Calu3 (cell line): ENCODE measurements around the gene FCN1. TPM values are rescaled to one million over a fixed set of nuclear protein-coding genes. Genes with fewer than 3 reads are reported as not detected.

ENCODE experiments used
- BruUV-seq: library from RNA; stranded (reverse); fragments of 400-500 nt; replicated peaks from 2 replicates; lab custom pipeline; 2021; lab: Mats Ljungman, UMichigan
- CTCF ChIA-PET: fragments of 300-600 bp; sonication (Branson Sonifier 250); formaldehyde crosslinking; loops from one replicate; lab custom pipeline; 2022; ENCODE audit warnings: antibody characterized with exemption; lab: Charles Lee
- DNase-seq: peaks from one replicate; pipeline ENCODE4 v3.0.0; 2022
- H3K27ac Mint-ChIP-seq: one replicate; pipeline ENCODE4 v1.8.0; 2022; ENCODE audit warnings: mixed read lengths; ENCODE audit not compliant: unreplicated experiment
- H3K27me3 Mint-ChIP-seq: one replicate; pipeline ENCODE4 v1.8.0; 2022; ENCODE audit warnings: mixed read lengths; ENCODE audit not compliant: unreplicated experiment
- H3K36me3 Mint-ChIP-seq: one replicate; pipeline ENCODE4 v1.8.0; 2022; ENCODE audit warnings: mild to moderate bottlenecking, moderate library complexity, mixed read lengths; ENCODE audit not compliant: insufficient read depth, unreplicated experiment
- H3K4me1 Mint-ChIP-seq: one replicate; pipeline ENCODE4 v1.8.0; 2022; ENCODE audit warnings: mild to moderate bottlenecking, low read depth, mixed read lengths; ENCODE audit not compliant: unreplicated experiment
- H3K4me3 Mint-ChIP-seq: one replicate; pipeline ENCODE4 v1.8.0; 2022; ENCODE audit warnings: mild to moderate bottlenecking, low read depth, moderate library complexity, mixed read lengths; ENCODE audit not compliant: unreplicated experiment
- H3K9me3 Mint-ChIP-seq: one replicate; pipeline ENCODE4 v1.8.0; 2022; ENCODE audit warnings: low read depth, mixed read lengths; ENCODE audit not compliant: unreplicated experiment
- intact Hi-C: fragments of 100-400 bp; cut with micrococcal nuclease; formaldehyde crosslinking; loops from one replicate; pipeline ENCODE4 v1.10.0; 2022; ENCODE audit not compliant: unreplicated experiment
- total RNA-seq: library from RNA; stranded (reverse); gene quantifications from 2 replicates; pipeline ENCODE4 v1.2.3, GENCODE V29; 2022
- TF ChIP-seq, protein P1 (sequence below): fragments of 200-600 bp; IDR thresholded peaks from one replicate; pipeline ENCODE4 v1.8.0; 2022; ENCODE audit warnings: antibody characterized with exemption; ENCODE audit not compliant: unreplicated experiment

Gene FCN1
- total RNA-seq, 1 experiment from 2014 or later, result not detected

GRCh38 chr9:134913041-134913712 is 4.5 kb downstream of the FCN1 start:
- Mint-ChIP-seq H3K4me3 (no peak overlapping the region), H3K27ac (no peak overlapping the region), H3K4me1 (no peaks in the 10 kb centered on the region), H3K36me3 (no peaks in the 10 kb centered on the region), H3K27me3 (no peaks in the 10 kb centered on the region), H3K9me3 (peaks cover 2% of the 10 kb centered on the region)
- no peak for DNase-seq
- TF ChIP-seq, protein P1, sequence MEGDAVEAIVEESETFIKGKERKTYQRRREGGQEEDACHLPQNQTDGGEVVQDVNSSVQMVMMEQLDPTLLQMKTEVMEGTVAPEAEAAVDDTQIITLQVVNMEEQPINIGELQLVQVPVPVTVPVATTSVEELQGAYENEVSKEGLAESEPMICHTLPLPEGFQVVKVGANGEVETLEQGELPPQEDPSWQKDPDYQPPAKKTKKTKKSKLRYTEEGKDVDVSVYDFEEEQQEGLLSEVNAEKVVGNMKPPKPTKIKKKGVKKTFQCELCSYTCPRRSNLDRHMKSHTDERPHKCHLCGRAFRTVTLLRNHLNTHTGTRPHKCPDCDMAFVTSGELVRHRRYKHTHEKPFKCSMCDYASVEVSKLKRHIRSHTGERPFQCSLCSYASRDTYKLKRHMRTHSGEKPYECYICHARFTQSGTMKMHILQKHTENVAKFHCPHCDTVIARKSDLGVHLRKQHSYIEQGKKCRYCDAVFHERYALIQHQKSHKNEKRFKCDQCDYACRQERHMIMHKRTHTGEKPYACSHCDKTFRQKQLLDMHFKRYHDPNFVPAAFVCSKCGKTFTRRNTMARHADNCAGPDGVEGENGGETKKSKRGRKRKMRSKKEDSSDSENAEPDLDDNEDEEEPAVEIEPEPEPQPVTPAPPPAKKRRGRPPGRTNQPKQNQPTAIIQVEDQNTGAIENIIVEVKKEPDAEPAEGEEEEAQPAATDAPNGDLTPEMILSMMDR, result no peak
- CTCF ChIA-PET, result no interaction called here
- BruUV-seq, result no TSS peak
- intact Hi-C loops, result no loop called here

GRCh38 chr9:134912126-134912840 is 5.4 kb downstream of the FCN1 start:
- TF ChIP-seq, protein P1, result no peak
- Mint-ChIP-seq H3K9me3 (peaks cover 2% of the 10 kb centered on the region), H3K27me3 (no peaks in the 10 kb centered on the region), H3K4me3 (no peak overlapping the region), H3K27ac (no peak overlapping the region), H3K4me1 (no peaks in the 10 kb centered on the region), H3K36me3 (no peaks in the 10 kb centered on the region)
- BruUV-seq, result no TSS peak
- intact Hi-C loops, result no loop called here
- DNase-seq, result no peak
- CTCF ChIA-PET, result no interaction called here

GRCh38 chr9:134909511-134910481 is 7.9 kb downstream of the FCN1 start:
- TF ChIP-seq, protein P1, result no peak
- intact Hi-C loops, result no loop called here
- Mint-ChIP-seq H3K4me1 (no peaks in the 10 kb centered on the region), H3K4me3 (no peak overlapping the region), H3K9me3 (peaks cover 2% of the 10 kb centered on the region), H3K36me3 (no peaks in the 10 kb centered on the region), H3K27ac (no peak overlapping the region), H3K27me3 (no peaks in the 10 kb centered on the region)
- DNase-seq, result no peak
- CTCF ChIA-PET, result no interaction called here
- BruUV-seq, result no TSS peak

DNA sequence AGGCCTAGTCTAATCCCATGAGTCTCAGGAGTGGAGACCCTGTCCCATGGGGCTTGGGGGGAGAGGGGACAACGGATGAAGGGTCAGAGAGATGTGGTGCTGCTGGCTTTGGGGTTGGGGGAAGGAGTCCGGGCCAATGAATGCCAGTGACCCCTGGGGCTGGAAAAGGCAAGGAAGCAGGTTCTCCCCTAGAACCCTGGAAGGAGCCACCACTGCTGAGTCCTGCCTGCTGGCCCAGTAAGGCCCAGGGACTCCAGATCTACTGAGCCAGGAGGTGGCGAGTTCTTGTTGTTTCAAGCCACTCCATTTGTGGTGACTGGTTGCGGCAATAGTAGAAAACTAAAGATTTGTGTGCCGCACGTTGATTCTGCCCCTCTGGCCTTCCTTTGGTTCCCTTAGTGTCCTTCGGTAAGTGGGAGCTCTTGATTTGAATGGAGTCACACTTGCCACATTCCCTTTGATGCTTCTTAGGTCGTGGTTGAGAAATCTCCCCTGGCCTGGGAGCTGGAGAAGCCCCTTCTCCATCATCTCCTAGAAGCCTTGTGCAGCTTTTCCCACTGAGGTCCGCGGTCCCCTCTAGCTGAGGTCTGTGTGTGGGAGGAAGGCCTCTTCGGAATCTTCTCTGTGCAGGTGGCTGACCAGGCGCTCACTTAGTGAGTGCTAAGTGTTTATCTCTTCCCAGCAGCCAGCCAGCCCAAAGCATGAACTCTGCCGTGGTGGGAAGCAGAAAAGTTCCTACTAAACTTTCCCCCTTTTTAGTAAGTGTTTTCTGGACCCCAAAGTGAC is 9.0 kb downstream of the FCN1 start:
- Mint-ChIP-seq H3K4me1 (no peaks in the 10 kb centered on the region), H3K4me3 (no peak overlapping the region), H3K9me3 (no peaks in the 10 kb centered on the region), H3K36me3 (no peaks in the 10 kb centered on the region), H3K27me3 (no peaks in the 10 kb centered on the region), H3K27ac (no peak overlapping the region)
- no TSS peak for BruUV-seq
- DNase-seq, result no peak
- TF ChIP-seq, protein P1, result no peak
- CTCF ChIA-PET, result no interaction called here
- intact Hi-C loops, result no loop called here
